OCI-LY1 (cell line): ENCODE results near the gene KIF2B.

Experiments
- H2AFZ ChIP-seq: fragments of 200-600 bp; sonication (generic), shearing (Covaris generic); 2 replicates; pipeline ENCODE4 v1.6.0; 2014; ENCODE audit warnings: antibody characterized with exemption, mild to moderate bottlenecking, low read length
- H3F3A ChIP-seq: fragments of 200-600 bp; sonication (generic), shearing (Covaris generic); 2 replicates; pipeline ENCODE4 v1.6.0; 2014; ENCODE audit warnings: mild to moderate bottlenecking, antibody characterized with exemption, low read length, moderate library complexity; ENCODE audit not compliant: insufficient read depth
- H3K27ac ChIP-seq: fragments of 200-600 bp; sonication (generic); 2 replicates; pipeline ENCODE4 v1.5.1; 2014; ENCODE audit warnings: low read length, mixed run types, mild to moderate bottlenecking, low read depth; ENCODE audit not compliant: poor library complexity, severe bottlenecking
- H3K27me3 ChIP-seq: fragments of 200-600 bp; sonication (generic); 2 replicates; pipeline ENCODE4 v1.6.0; 2014; ENCODE audit warnings: antibody characterized with exemption, mild to moderate bottlenecking, low read length, moderate library complexity; ENCODE audit not compliant: insufficient read depth
- H3K36me3 ChIP-seq: fragments of 200-600 bp; sonication (generic); 2 replicates; pipeline ENCODE4 v1.6.1; 2014; ENCODE audit warnings: mild to moderate bottlenecking, antibody characterized with exemption, low read length, moderate library complexity, mixed read lengths; ENCODE audit not compliant: insufficient read depth
- H3K4me1 ChIP-seq: fragments of 200-600 bp; sonication (generic); 2 replicates; pipeline ENCODE4 v1.5.1; 2014; ENCODE audit warnings: mild to moderate bottlenecking, low read length, moderate library complexity; ENCODE audit not compliant: insufficient read depth, severe bottlenecking
- H3K4me2 ChIP-seq: fragments of 200-600 bp; sonication (generic), shearing (Covaris generic); 2 replicates; pipeline ENCODE4 v1.6.1; 2014; ENCODE audit warnings: low read length
- H3K4me3 ChIP-seq: fragments of 200-600 bp; sonication (generic); 2 replicates; pipeline ENCODE4 v1.5.1; 2014; ENCODE audit warnings: low read length, low read depth, mild to moderate bottlenecking, mixed read lengths; ENCODE audit not compliant: poor library complexity, severe bottlenecking
- H3K79me2 ChIP-seq: fragments of 200-600 bp; shearing (Covaris generic); 2 replicates; pipeline ENCODE4 v1.6.1; 2016; ENCODE audit warnings: mixed run types, low read length, mixed read lengths; ENCODE audit not compliant: insufficient read depth
- H3K9ac ChIP-seq: fragments of 200-600 bp; sonication (generic), shearing (Covaris generic); 2 replicates; pipeline ENCODE4 v1.6.1; 2014; ENCODE audit warnings: mild to moderate bottlenecking, low read length, mixed read lengths
- H3K9me2 ChIP-seq: fragments of 200-600 bp; sonication (generic), shearing (Covaris generic); 2 replicates; pipeline ENCODE4 v1.6.1; 2014; ENCODE audit warnings: low read depth, mild to moderate bottlenecking, low read length, mixed read lengths
- H3K9me3 ChIP-seq: fragments of 200-600 bp; shearing (Covaris generic); 2 replicates; pipeline ENCODE4 v1.6.1; 2014; ENCODE audit warnings: low read length, mixed read lengths
- H4K20me1 ChIP-seq: fragments of 200-600 bp; sonication (generic), shearing (Covaris generic); 2 replicates; pipeline ENCODE4 v1.6.0; 2016; ENCODE audit warnings: mild to moderate bottlenecking, low read length; ENCODE audit not compliant: insufficient read depth
- EZH2 ChIP-seq: fragments of 200-600 bp; sonication (generic), shearing (Covaris generic); IDR thresholded peaks from 2 replicates; pipeline ENCODE4 v1.8.0; 2017; ENCODE audit warnings: borderline replicate concordance, mixed run types, mild to moderate bottlenecking, antibody characterized with exemption, low read length, moderate library complexity, mixed read lengths
- TF ChIP-seq, protein P1 (sequence below): fragments of 200-600 bp; sonication (generic), shearing (Covaris generic); IDR thresholded peaks from 2 replicates; pipeline ENCODE4 v1.5.1; 2017; ENCODE audit warnings: mild to moderate bottlenecking, antibody characterized with exemption, low read length, moderate library complexity, mixed read lengths

KIF2B gene

DNA sequence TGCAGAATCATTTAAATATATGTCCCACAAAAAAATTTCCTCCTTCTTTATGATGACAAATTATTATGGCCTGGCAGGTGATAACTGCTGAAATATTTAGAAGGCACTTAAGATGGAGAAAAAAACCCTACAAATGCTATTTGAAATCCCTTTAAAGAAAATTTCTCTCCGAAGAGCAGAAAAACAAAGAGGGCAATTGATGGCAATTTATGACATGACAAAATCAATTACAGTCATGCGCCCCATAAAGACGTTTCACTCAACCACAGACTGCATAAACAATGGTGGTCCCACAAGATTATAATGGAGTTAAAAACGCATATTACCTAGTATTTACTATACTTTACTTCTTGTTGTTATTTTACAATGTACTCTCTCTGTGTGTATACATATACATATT, 25.2 kb upstream of the KIF2B start:
- Histone ChIP-seq H3K9me3 (no peaks in the 10 kb centered on the region), H4K20me1 (no peaks in the 10 kb centered on the region), H3K4me1 (no peaks in the 10 kb centered on the region), H3F3A (no peaks in the 10 kb centered on the region), H3K9me2 (no peaks in the 10 kb centered on the region), H3K4me3 (no peak overlapping the region), H3K79me2 (no peaks in the 10 kb centered on the region), H3K27me3 (no peaks in the 10 kb centered on the region), H2AFZ (no peak overlapping the region), H3K27ac (no peak overlapping the region), H3K9ac (no peak overlapping the region), H3K4me2 (no peak overlapping the region), H3K36me3 (no peaks in the 10 kb centered on the region)
- no peak for TF ChIP-seq EZH2
- TF ChIP-seq, protein P1, sequence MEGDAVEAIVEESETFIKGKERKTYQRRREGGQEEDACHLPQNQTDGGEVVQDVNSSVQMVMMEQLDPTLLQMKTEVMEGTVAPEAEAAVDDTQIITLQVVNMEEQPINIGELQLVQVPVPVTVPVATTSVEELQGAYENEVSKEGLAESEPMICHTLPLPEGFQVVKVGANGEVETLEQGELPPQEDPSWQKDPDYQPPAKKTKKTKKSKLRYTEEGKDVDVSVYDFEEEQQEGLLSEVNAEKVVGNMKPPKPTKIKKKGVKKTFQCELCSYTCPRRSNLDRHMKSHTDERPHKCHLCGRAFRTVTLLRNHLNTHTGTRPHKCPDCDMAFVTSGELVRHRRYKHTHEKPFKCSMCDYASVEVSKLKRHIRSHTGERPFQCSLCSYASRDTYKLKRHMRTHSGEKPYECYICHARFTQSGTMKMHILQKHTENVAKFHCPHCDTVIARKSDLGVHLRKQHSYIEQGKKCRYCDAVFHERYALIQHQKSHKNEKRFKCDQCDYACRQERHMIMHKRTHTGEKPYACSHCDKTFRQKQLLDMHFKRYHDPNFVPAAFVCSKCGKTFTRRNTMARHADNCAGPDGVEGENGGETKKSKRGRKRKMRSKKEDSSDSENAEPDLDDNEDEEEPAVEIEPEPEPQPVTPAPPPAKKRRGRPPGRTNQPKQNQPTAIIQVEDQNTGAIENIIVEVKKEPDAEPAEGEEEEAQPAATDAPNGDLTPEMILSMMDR = no peak

DNA sequence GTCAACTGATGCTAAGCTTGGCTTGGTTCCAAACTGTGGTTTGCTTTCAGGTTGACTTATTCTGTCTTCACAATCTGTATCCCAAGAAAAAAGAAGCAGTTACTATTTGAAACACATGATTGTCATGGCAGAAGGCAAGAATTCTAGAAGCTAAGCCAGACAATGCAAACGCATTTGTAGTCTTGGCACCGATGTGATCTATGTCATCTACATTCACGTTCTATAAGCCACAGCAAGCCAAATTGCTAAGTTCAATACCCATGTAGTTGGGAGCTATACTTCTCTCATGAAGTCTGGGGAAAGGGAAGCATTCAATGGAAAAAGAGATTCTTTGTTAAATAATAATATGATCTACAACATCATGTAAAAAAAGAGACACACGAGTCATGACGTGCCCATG, 18.3 kb upstream of the KIF2B start:
- no peaks in the 10 kb centered on the region for H3F3A ChIP-seq
- H3K79me2 ChIP-seq = no peaks in the 10 kb centered on the region
- no peaks in the 10 kb centered on the region for H3K4me1 ChIP-seq
- no peak overlapping the region for H2AFZ ChIP-seq
- TF ChIP-seq EZH2 = no peak
- TF ChIP-seq, protein P1 = no peak
- no peaks in the 10 kb centered on the region for H4K20me1 ChIP-seq
- no peaks in the 10 kb centered on the region for H3K9me3 ChIP-seq
- H3K9me2 ChIP-seq = no peaks in the 10 kb centered on the region
- no peaks in the 10 kb centered on the region for H3K27me3 ChIP-seq
- H3K4me2 ChIP-seq = no peak overlapping the region
- H3K4me3 ChIP-seq = no peak overlapping the region
- no peak overlapping the region for H3K27ac ChIP-seq
- no peak overlapping the region for H3K9ac ChIP-seq
- no peaks in the 10 kb centered on the region for H3K36me3 ChIP-seq

DNA sequence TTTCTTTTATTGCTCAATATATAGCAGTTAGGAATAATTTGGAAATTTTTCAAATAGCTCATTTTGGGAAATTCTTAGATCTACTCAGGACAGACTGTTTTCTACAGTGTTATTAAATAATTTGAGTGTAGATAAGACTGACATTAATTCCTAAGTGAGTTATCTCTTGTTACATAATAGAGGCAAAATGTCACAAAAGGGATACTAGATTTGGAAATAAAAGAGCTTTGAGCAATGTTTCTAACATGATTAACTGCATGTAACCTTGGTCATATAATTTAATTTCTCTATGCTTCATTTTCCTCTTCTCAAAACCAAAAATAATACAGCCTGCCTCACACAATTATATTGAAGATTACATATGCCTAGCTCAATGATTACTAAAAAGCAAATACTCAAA, 16.3 kb upstream of the KIF2B start:
- H3K79me2 ChIP-seq = no peaks in the 10 kb centered on the region
- H3K27ac ChIP-seq = no peak overlapping the region
- no peaks in the 10 kb centered on the region for H3K4me1 ChIP-seq
- no peak overlapping the region for H2AFZ ChIP-seq
- H3K9ac ChIP-seq = no peak overlapping the region
- TF ChIP-seq, protein P1 = no peak
- TF ChIP-seq EZH2 = no peak
- no peaks in the 10 kb centered on the region for H4K20me1 ChIP-seq
- H3K4me2 ChIP-seq = no peak overlapping the region
- H3K36me3 ChIP-seq = no peaks in the 10 kb centered on the region
- H3K9me2 ChIP-seq = no peaks in the 10 kb centered on the region
- no peaks in the 10 kb centered on the region for H3F3A ChIP-seq
- H3K9me3 ChIP-seq = no peaks in the 10 kb centered on the region
- no peak overlapping the region for H3K4me3 ChIP-seq
- H3K27me3 ChIP-seq = no peaks in the 10 kb centered on the region
